Mesenchymal stem cell (in vitro differentiated cells and primary cell): ENCODE data around the gene CD34.

Experiments used
- DNase-seq: peaks from one replicate; pipeline ENCODE4 v3.0.0-alpha.2; 2013
- H2AFZ ChIP-seq: one replicate; pipeline ENCODE4 v1.6.1; 2013; ENCODE audit warnings: low read depth, mild to moderate bottlenecking, control low read depth, inconsistent platforms, low read length, moderate library complexity
- H2AK5ac ChIP-seq: 2 replicates; pipeline ENCODE4 v1.6.1; 2013; ENCODE audit warnings: low read length, moderate library complexity, mild to moderate bottlenecking, inconsistent platforms; ENCODE audit not compliant: severe bottlenecking
- H2BK120ac ChIP-seq: one replicate; pipeline ENCODE4 v1.6.1; 2013; ENCODE audit warnings: low read depth, mild to moderate bottlenecking, inconsistent platforms, low read length, moderate library complexity
- H2BK12ac ChIP-seq, 2 experiments: one replicate each; pipeline ENCODE4 v1.6.1; 2013; ENCODE audit warnings: inconsistent platforms in 2 of 2, low read length in 2 of 2, mild to moderate bottlenecking in 2 of 2, moderate library complexity in 2 of 2, control low read depth in 1 of 2
- H2BK15ac ChIP-seq: one replicate; pipeline ENCODE4 v1.6.1; 2013; ENCODE audit warnings: mild to moderate bottlenecking, low read depth, inconsistent platforms; ENCODE audit not compliant: poor library complexity, severe bottlenecking
- H2BK5ac ChIP-seq: 2 replicates; pipeline ENCODE4 v1.6.1; 2013; ENCODE audit warnings: low read depth, mild to moderate bottlenecking, low read length, control low read depth, inconsistent platforms; ENCODE audit not compliant: poor library complexity, severe bottlenecking
- H3K14ac ChIP-seq, 2 experiments: one replicate each; pipeline ENCODE4 v1.6.1; 2013; ENCODE audit warnings: inconsistent platforms in 2 of 2, low read length in 2 of 2, control low read depth in 1 of 2, mild to moderate bottlenecking in 1 of 2, moderate library complexity in 1 of 2
- H3K18ac ChIP-seq, 2 experiments: one replicate each; pipeline ENCODE4 v1.6.1; 2013; ENCODE audit warnings: inconsistent platforms in 2 of 2, low read length in 2 of 2, control low read depth in 1 of 2, low read depth in 1 of 2, mild to moderate bottlenecking in 1 of 2
- H3K23ac ChIP-seq, 2 experiments: one replicate each; pipeline ENCODE4 v1.6.1; 2013; ENCODE audit warnings: inconsistent platforms in 2 of 2, low read length in 2 of 2, mild to moderate bottlenecking in 2 of 2, moderate library complexity in 2 of 2, control low read depth in 1 of 2
- H3K27ac ChIP-seq: 2 replicates; pipeline ENCODE4 v1.5.1; 2013; ENCODE audit warnings: mild to moderate bottlenecking, moderate library complexity, low read length, control low read depth, inconsistent platforms; ENCODE audit not compliant: poor library complexity, severe bottlenecking
- H3K27me3 ChIP-seq, 2 experiments: 2 replicates each; pipeline versions ENCODE4 v1.6.1 to v1.7.0; 2013; ENCODE audit warnings: low read length in 2 of 2, mild to moderate bottlenecking in 2 of 2, moderate library complexity in 2 of 2, control low read depth in 1 of 2, inconsistent platforms in 1 of 2; ENCODE audit not compliant: control insufficient read depth in 1 of 2, insufficient read depth in 1 of 2
- H3K36me3 ChIP-seq, 2 experiments: 2 replicates each; pipeline versions ENCODE4 v1.6.1 to v1.7.0; 2013; ENCODE audit warnings: low read length in 2 of 2, control low read depth in 1 of 2, inconsistent platforms in 1 of 2, low read depth in 1 of 2, mild to moderate bottlenecking in 1 of 2; ENCODE audit not compliant: insufficient read depth in 2 of 2, control insufficient read depth in 1 of 2
- H3K4ac ChIP-seq, 2 experiments: one replicate each; pipeline ENCODE4 v1.6.1; 2013; ENCODE audit warnings: inconsistent platforms in 2 of 2, low read length in 2 of 2, mild to moderate bottlenecking in 2 of 2, moderate library complexity in 2 of 2, control low read depth in 1 of 2, low read depth in 1 of 2
- H3K4me1 ChIP-seq: 2 replicates; pipeline ENCODE4 v1.6.1; 2013; ENCODE audit warnings: low read depth, low read length, control low read depth; ENCODE audit not compliant: control insufficient read depth, insufficient read depth
- H3K4me2 ChIP-seq: 2 replicates; pipeline ENCODE4 v1.6.1; 2013; ENCODE audit warnings: low read length, mild to moderate bottlenecking, inconsistent platforms; ENCODE audit not compliant: poor library complexity, severe bottlenecking
- H3K4me3 ChIP-seq, 2 experiments: 2 replicates each; pipeline versions ENCODE4 v1.5.1 to v1.7.0; 2013; ENCODE audit warnings: low read length in 2 of 2, mild to moderate bottlenecking in 2 of 2, control low read depth in 1 of 2, low read depth in 1 of 2; ENCODE audit not compliant: insufficient read depth in 1 of 2
- H3K79me1 ChIP-seq: replicated peaks from 2 replicates; pipeline ENCODE4 v1.6.1; 2013; ENCODE audit warnings: mild to moderate bottlenecking, control low read depth, low read length, inconsistent platforms; ENCODE audit not compliant: poor library complexity, severe bottlenecking
- H3K9ac ChIP-seq: 2 replicates; pipeline ENCODE4 v1.7.0; 2013; ENCODE audit warnings: mild to moderate bottlenecking, low read length, moderate library complexity
- H3K9me3 ChIP-seq: 2 replicates; pipeline ENCODE4 v1.7.0; 2013; ENCODE audit warnings: mild to moderate bottlenecking, low read length; ENCODE audit not compliant: control insufficient read depth
- H4K8ac ChIP-seq: one replicate; pipeline ENCODE4 v1.6.1; 2013; ENCODE audit warnings: inconsistent platforms, mild to moderate bottlenecking, low read length, moderate library complexity
- H4K91ac ChIP-seq: one replicate; pipeline ENCODE4 v1.6.1; 2013; ENCODE audit warnings: mild to moderate bottlenecking, low read length, inconsistent platforms
- WGBS: methylation state at CpG from one replicate; pipeline ENCODE4 v1.1.7; 2013; ENCODE audit warnings: mixed read lengths; 5-methylcytosine and 5-hydroxymethylcytosine counted together

The CD34 gene

DNA sequence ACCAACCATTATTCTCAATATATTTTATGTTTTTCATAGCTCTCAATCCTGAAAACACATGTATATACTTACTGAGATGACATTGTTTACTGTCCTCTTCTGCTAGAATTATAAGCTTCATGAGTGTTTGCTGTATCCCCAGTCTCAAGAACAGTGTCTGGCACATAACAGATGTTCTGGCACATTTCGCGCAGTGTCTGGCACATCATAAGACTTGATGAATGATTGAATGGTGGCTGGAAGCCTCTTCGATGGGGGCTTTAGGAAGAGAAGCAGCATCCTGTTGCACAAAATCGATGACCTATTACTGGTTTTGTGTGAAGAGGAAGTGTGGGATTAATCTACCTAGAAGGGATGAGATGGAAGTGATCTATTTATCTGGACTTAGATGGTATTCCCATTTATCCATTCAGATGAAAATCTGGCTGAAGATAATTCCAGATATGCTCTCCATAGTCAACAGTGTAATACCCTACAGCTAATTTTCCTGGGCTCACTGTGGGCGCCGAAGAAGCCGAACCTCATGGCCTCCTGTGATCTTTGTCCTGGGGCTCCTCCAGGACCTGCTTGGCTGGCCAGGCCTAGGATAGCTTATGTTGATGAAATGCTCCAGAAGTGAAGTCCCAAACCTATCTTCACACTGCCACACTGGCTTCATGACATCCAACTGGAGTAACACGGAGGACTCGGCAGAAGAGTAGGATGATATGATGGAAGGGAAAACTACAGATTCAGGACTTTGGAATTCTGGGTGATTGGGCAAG lies 26.5 kb downstream of the CD34 start:
- Histone ChIP-seq H4K91ac (no peak overlapping the region), H3K9me3 (no peaks in the 10 kb centered on the region), H2BK15ac (no peak overlapping the region), H3K18ac (no peak overlapping the region), H2BK120ac (no peak overlapping the region), H3K4me3 (no peak overlapping the region), H3K4ac (no peak overlapping the region), H2AFZ (peak overlapping the region; percentile 3), H3K14ac (no peak overlapping the region), H3K27me3 (no peaks in the 10 kb centered on the region), H3K9ac (peak overlapping the region; percentile 33), H3K4me2 (no peak overlapping the region), H3K23ac (no peak overlapping the region), H3K4me1 (peaks cover 4% of the 10 kb centered on the region), H2AK5ac (no peak overlapping the region), H3K79me1 (no peaks in the 10 kb centered on the region), H3K27ac (no peak overlapping the region), H4K8ac (peak overlapping the region; percentile 92), H2BK5ac (no peak overlapping the region), H3K36me3 (no peaks in the 10 kb centered on the region), H2BK12ac (peak overlapping the region in 1 of 2 experiments; percentile 18)
- no peak for DNase-seq
- 90% methylated on average over 9 of the region's 9 CpGs for WGBS

DNA sequence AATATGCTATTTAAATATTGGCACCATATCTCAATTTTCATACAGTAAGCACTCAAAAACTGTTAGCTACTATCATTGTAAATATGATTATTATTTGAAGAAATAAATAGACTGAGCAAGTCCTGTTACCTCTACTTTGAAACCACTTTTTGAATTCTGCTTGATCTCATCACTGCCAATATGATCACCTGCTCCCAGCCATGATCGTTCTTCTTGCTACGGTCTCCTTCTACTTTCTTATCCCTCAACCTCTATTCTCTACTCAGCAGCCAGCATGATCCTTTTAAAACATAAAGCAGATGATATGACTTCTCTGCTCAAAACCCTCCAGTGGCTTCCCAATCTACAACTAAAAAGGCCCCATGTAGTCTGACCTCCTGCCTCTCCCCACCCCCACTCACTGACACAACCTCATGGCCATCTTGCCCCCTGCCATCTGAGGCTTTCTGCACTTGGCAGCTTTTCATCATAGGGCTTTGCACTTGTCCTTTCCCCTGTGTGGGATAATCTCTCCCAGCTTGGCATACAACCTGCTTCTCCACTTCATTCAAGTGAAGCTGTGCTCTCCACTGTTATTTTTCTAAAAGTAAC lies 27.2 kb downstream of the CD34 start:
- Histone ChIP-seq H3K4me3 (no peak overlapping the region), H3K4ac (no peak overlapping the region), H4K8ac (no peak overlapping the region), H3K36me3 (no peaks in the 10 kb centered on the region), H3K23ac (no peak overlapping the region), H3K14ac (no peak overlapping the region), H2AFZ (no peak overlapping the region), H2BK15ac (peak overlapping the region; percentile 64), H3K18ac (no peak overlapping the region), H2BK5ac (no peak overlapping the region), H3K27ac (no peak overlapping the region), H2AK5ac (no peak overlapping the region), H3K79me1 (no peaks in the 10 kb centered on the region), H2BK12ac (no peak overlapping the region), H2BK120ac (no peak overlapping the region), H3K4me1 (peaks cover 4% of the 10 kb centered on the region), H4K91ac (no peak overlapping the region), H3K9ac (no peak overlapping the region), H3K9me3 (no peaks in the 10 kb centered on the region), H3K27me3 (peaks cover 0 to 3% of the 10 kb centered on the region in 2 experiments), H3K4me2 (no peak overlapping the region)
- WGBS, result 97% methylated on average over 2 of the region's 2 CpGs
- no peak for DNase-seq

DNA sequence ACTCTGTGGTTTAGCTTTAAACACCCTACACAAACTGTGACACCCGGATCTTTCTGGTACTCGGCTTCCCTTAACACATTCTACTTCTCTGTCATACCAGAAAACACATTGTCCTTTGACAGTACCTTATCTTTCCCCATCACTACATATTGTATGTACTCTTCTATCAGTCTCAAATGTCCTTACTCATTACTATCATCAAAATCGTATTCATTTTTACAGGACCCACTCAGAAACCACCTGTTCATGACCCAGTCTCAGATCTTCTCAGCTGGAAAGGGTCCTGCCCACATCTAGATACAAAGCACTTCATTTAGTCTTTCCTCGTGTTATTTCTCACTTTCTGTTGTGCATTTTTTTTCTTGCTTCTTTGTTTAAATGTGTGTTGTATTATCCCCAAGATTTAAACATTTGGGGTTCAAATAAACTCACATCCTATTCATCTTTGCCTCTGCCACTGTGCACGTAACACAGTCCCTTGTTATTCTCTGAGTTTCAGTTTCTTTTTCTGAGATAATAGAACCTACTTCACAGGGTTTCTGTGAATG lies 27.7 kb downstream of the CD34 start:
- WGBS, result 88% methylated on average over 3 of the region's 5 CpGs
- H3K4me3 ChIP-seq, result no peak overlapping the region

DNA sequence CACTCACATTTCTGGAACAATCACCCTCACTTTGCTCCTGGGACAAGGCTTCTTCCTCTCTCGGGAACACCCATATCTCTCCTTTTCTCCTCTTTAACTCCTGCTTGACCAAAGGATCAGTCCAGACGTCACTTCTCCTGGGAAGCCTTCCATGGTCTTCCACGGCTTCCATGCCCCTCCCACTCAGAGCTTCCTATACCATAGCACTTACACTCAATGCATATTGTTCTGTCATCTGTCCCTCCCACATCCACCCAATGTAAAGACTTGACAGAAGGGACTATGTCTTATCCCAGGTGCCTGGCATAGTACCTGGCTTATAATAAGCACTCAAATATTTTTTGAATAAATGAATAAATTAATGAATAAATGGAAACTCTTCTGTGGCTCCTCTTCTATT lies 28.2 kb downstream of the CD34 start:
- Histone ChIP-seq H2BK120ac (no peak overlapping the region), H3K23ac (no peak overlapping the region), H3K27me3 (peaks cover 0 to 3% of the 10 kb centered on the region in 2 experiments), H3K27ac (no peak overlapping the region), H3K18ac (no peak overlapping the region), H2BK5ac (no peak overlapping the region), H4K8ac (no peak overlapping the region), H3K79me1 (no peaks in the 10 kb centered on the region), H3K4me2 (no peak overlapping the region), H3K4me3 (no peak overlapping the region), H3K14ac (no peak overlapping the region), H3K9ac (no peak overlapping the region), H2AFZ (no peak overlapping the region), H3K9me3 (no peaks in the 10 kb centered on the region), H2AK5ac (no peak overlapping the region), H4K91ac (no peak overlapping the region), H2BK12ac (no peak overlapping the region), H2BK15ac (no peak overlapping the region), H3K4ac (no peak overlapping the region), H3K4me1 (peaks cover 4% of the 10 kb centered on the region), H3K36me3 (no peaks in the 10 kb centered on the region)
- WGBS, result 22% methylated on average over 3 of the region's 3 CpGs
- no peak for DNase-seq

More for the DNA sequence above, 27.7 kb downstream of the CD34 start:
- no peak for DNase-seq
- Histone ChIP-seq H3K79me1 (no peaks in the 10 kb centered on the region), H2BK12ac (no peak overlapping the region), H4K8ac (no peak overlapping the region), H2AFZ (no peak overlapping the region), H2BK120ac (no peak overlapping the region), H3K36me3 (no peaks in the 10 kb centered on the region), H3K9ac (no peak overlapping the region), H3K18ac (no peak overlapping the region), H3K27ac (no peak overlapping the region), H3K4me2 (no peak overlapping the region), H3K14ac (no peak overlapping the region), H2BK5ac (no peak overlapping the region), H3K23ac (no peak overlapping the region), H2AK5ac (no peak overlapping the region), H3K4ac (no peak overlapping the region), H3K27me3 (peaks cover 0 to 3% of the 10 kb centered on the region in 2 experiments), H2BK15ac (no peak overlapping the region), H4K91ac (no peak overlapping the region), H3K9me3 (no peaks in the 10 kb centered on the region), H3K4me1 (peaks cover 4% of the 10 kb centered on the region)
